ENCODE data around the gene INMT. TPM values are rescaled to one million over a fixed set of nuclear protein-coding genes. Genes with fewer than 3 reads are reported as not detected.

The INMT gene
- polyA plus RNA-seq, 1 donor (not counting 4 experiments of a cell fraction or from before 2014, with no cell fraction given) = not detected

GRCh38 chr7:30795161-30795948, 43.4 kb downstream of the INMT start:
- no peak overlapping the region for H2AFZ ChIP-seq (ENCODE audit: control insufficient read depth, low read length)
- no peaks in the 10 kb centered on the region for H3K79me2 ChIP-seq (ENCODE audit: control insufficient read depth, insufficient read depth, low read length)
- peak; percentile 84 for FAIRE-seq

GRCh38 chr7:30796105-30796869, 44.4 kb downstream of the INMT start:
- Histone ChIP-seq H3K9ac (ENCODE audit: control insufficient read depth, extremely low read depth, insufficient read depth, low read length) (no peak overlapping the region), H3K4me1 (ENCODE audit: control insufficient read depth, extremely low read depth, insufficient read depth, low read length) (peaks cover 56% of the 10 kb centered on the region), H3K4me3 (ENCODE audit: control insufficient read depth in 2 of 3, extremely low read depth in 1 of 3, insufficient read depth in 2 of 3, low read depth in 1 of 3, low read length in 3 of 3) (no peak overlapping the region), H2AFZ (ENCODE audit: control insufficient read depth, low read length) (no peak overlapping the region), H3K4me2 (ENCODE audit: control insufficient read depth, extremely low read depth, insufficient read depth, low read depth, low read length) (peak overlapping the region; percentile 62), H3K36me3 (ENCODE audit: control insufficient read depth in 2 of 2, extremely low read depth in 1 of 2, insufficient read depth in 2 of 2, low read length in 2 of 2) (no peaks in the 10 kb centered on the region), H3K9me1 (ENCODE audit: control insufficient read depth, extremely low read depth, insufficient read depth, low read length) (no peaks in the 10 kb centered on the region), H4K20me1 (ENCODE audit: control insufficient read depth, extremely low read depth, insufficient read depth, low read length) (no peaks in the 10 kb centered on the region), H3K9me3 (ENCODE audit: control insufficient read depth, low read depth, low read length) (no peaks in the 10 kb centered on the region), H3K27ac (ENCODE audit: control insufficient read depth, insufficient read depth, low read length) (peak overlapping the region; percentile 7), H3K79me2 (ENCODE audit: control insufficient read depth, insufficient read depth, low read length) (no peaks in the 10 kb centered on the region), H3K27me3 (ENCODE audit: control insufficient read depth, extremely low read depth, insufficient read depth, low read length) (no peaks in the 10 kb centered on the region)
- no peak for TF ChIP-seq EZH2 (IDR thresholded peaks at IDR 0.05; ENCODE audit: low read length)
- TF ChIP-seq CTCF (optimal IDR thresholded peaks at IDR 0.05 in 1 of 3, IDR thresholded peaks at IDR 0.05 in 1 of 3, conservative IDR thresholded peaks at IDR 0.05 in 1 of 3; ENCODE audit: extremely low read depth in 1 of 3, insufficient read depth in 2 of 3, low read length in 3 of 3) = no peak
- dilution Hi-C loops (cut with MboI; ENCODE audit: extremely low pct_ligation_motif_present, low sequenced_read_pairs) = no loop called here
- FAIRE-seq = no peak
- DNase-seq (ENCODE audit: low read depth, low spot score) = no peak

More at GRCh38 chr7:30795161-30795948, 43.4 kb downstream of the INMT start:
- dilution Hi-C loops (cut with MboI; ENCODE audit: extremely low pct_ligation_motif_present, low sequenced_read_pairs) = no loop called here
- Histone ChIP-seq H3K9ac (ENCODE audit: control insufficient read depth, extremely low read depth, insufficient read depth, low read length) (no peak overlapping the region), H3K4me1 (ENCODE audit: control insufficient read depth, extremely low read depth, insufficient read depth, low read length) (peaks cover 47% of the 10 kb centered on the region), H3K4me2 (ENCODE audit: control insufficient read depth, extremely low read depth, insufficient read depth, low read depth, low read length) (peak overlapping the region; percentile 62), H3K9me3 (ENCODE audit: control insufficient read depth, low read depth, low read length) (no peaks in the 10 kb centered on the region), H3K27me3 (ENCODE audit: control insufficient read depth, extremely low read depth, insufficient read depth, low read length) (no peaks in the 10 kb centered on the region), H4K20me1 (ENCODE audit: control insufficient read depth, extremely low read depth, insufficient read depth, low read length) (no peaks in the 10 kb centered on the region), H3K4me3 (ENCODE audit: control insufficient read depth in 2 of 3, extremely low read depth in 1 of 3, insufficient read depth in 2 of 3, low read depth in 1 of 3, low read length in 3 of 3) (no peak overlapping the region), H3K36me3 (ENCODE audit: control insufficient read depth in 2 of 2, extremely low read depth in 1 of 2, insufficient read depth in 2 of 2, low read length in 2 of 2) (no peaks in the 10 kb centered on the region), H3K9me1 (ENCODE audit: control insufficient read depth, extremely low read depth, insufficient read depth, low read length) (no peaks in the 10 kb centered on the region), H3K27ac (ENCODE audit: control insufficient read depth, insufficient read depth, low read length) (peak overlapping the region; percentile 7)
- DNase-seq (ENCODE audit: low read depth, low spot score) = no peak
- TF ChIP-seq EZH2 (IDR thresholded peaks at IDR 0.05; ENCODE audit: low read length) (no peak), CTCF (optimal IDR thresholded peaks at IDR 0.05 in 1 of 3, IDR thresholded peaks at IDR 0.05 in 1 of 3, conservative IDR thresholded peaks at IDR 0.05 in 1 of 3; ENCODE audit: extremely low read depth in 1 of 3, insufficient read depth in 2 of 3, low read length in 3 of 3) (peak in 1 of 3 experiments; percentile 14)

Data from keratinocyte (primary cell).